Renal pelvis (tissue), 4 donors: ENCODE data around the gene ZMAT5. TPM values are rescaled to one million over a fixed set of nuclear protein-coding genes. Genes with fewer than 3 reads are reported as not detected.
"Not testable (repeated sequence)": the region's sequence is repeated elsewhere in the genome, so short reads cannot be mapped to it uniquely, and the experiment has no call there.

Source experiments
- DNase-seq: peaks from one replicate; pipeline ENCODE4 v3.0.0-alpha.2; 2013
- polyA plus RNA-seq, 3 donors: library from polyadenylated mRNA; unstranded; fragments of 120-200 nt; gene quantifications; one replicate each; pipeline ENCODE4 v1.2.1, GENCODE V29; 2013; ENCODE audit not compliant: insufficient read length in 3 of 3

ZMAT5 gene
- polyA plus RNA-seq, 3 donors: 22.5 to 29.7 (median 27.1) TPM

DNA sequence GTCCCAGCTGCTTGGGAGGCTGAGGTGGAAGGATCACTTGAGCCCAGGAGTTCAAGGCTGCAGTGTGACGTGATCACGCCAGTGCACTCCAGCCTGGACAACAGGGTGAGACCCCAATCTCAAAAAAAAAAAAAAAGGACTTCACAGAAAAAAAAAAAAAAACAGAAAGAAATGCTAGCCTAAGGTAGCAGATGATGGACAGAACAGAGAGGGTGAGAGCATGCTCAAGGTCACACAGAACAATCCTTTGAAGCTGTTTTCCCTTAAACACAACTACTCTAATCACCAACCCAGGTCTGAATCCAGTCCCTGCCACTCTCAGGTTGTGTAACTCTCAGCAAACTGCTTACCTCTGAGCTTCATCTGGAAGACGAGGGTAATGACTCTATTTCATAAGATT, 9.7 kb downstream of the ZMAT5 start:
- DNase-seq: no peak

- no peak for DNase-seq
Observed at GRCh38 chr22:29756341-29756740, 10.5 kb downstream of the ZMAT5 start.

GRCh38 chr22:29755889-29756288, 10.9 kb downstream of the ZMAT5 start:
- DNase-seq: no peak

GRCh38 chr22:29754658-29755395, 12.0 kb downstream of the ZMAT5 start:
- not testable (repeated sequence) for DNase-seq

DNA sequence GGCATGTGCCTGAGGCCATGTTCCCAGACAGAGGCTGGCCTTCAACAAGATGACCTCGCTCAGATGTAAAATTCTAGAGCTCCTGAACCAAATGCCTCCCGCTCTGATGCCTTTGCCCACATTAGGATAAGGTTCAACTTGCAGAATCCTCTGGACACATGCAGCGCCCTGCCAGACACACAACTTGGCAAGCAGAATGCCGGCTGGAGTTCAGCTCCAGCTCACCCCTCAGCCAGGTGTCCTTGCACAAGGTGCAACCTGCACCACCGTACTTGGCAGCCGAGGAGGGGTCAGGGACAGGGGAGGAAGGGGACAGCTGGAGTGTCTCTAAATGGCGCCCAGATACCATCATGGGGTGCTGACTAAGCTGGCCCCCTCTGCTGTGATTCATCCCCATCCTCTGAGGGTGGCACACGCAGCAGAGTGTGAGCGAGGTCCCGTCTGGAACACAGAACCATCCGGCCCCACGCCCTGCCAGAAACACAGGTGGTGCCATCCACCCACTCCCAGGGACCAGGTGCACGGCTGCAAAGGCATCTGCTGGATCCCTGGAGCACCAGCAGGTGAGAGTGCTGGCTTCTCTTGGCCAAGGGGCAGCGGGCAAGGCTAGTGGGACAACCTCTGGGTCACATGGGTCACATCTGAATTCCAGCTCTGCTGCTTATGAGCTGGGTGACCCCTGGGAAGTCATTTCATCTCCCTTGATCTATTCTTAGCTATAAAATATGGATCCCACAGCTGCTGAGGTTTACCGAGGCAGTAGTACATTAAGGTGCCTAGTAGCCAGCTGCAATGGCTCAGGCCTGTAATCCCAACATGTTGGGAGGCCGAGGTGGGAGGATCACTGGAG, 12.8 kb downstream of the ZMAT5 start:
- no peak for DNase-seq

GRCh38 chr22:29751669-29752068, 15.1 kb downstream of the ZMAT5 start:
- DNase-seq: no peak

DNA sequence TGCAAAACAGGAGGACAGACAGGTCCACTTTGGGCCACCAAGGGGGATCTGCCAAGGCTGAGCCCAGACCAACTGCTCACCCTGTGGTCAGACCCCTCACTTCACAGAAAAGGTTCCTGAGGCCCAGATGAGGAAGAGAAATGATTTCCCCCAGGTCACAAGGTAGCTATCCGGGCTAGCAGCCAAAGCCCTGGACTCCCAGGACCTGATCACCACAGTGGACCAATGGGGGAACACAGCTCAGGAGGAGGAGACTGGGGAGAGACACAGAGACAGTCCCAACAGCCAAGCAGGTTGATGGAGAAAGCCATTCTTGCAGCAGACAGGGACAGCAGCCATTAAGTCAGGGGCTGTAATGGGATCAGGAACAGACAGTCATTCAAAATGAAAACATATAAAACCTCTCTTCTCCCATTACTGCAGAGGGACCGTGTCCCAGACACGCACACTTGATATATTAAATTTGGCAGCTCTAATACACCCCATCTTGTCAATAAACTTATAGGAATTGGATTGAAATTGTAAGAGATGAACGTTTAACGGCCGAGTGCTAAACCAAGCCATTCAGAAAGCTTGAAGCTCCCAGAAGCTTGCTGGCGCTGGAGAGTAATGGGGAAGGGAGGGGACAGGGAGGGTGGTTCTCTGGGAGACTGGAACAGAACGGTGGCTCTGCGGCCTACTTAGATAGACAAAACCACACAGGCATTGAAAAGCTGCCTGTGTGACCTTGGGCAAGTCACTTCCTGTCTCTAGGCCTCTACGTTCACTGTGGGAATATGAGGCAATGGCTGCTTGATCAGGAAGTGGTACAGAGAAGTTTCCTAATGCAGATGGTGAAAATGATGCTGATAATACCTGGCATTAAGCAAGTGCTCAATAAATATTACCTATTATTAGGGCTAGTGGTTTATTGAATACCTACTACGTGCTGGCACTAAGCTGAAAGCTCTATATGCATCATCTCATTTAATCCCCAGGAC, 16.0 kb downstream of the ZMAT5 start:
- DNase-seq: no peak

DNA sequence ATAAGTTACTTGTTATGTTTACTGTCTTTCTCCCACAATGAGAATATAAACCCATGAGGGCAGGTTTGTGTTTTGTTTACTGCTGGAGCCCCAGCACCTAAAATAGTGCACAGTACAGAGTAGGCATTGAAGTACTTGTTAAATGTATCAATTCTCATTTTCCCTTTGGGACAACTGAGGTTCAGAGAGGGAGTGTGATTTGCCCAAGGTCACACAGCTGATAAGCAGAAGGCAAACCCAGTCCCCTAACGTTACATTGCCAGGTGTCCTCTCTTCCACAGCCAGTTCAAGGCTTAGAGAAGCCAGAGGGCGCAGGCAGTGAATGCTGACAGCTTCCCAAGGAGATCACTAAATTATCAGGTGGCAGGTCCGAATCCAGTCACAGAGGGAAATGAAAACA, 16.8 kb downstream of the ZMAT5 start:
- DNase-seq: no peak

DNA sequence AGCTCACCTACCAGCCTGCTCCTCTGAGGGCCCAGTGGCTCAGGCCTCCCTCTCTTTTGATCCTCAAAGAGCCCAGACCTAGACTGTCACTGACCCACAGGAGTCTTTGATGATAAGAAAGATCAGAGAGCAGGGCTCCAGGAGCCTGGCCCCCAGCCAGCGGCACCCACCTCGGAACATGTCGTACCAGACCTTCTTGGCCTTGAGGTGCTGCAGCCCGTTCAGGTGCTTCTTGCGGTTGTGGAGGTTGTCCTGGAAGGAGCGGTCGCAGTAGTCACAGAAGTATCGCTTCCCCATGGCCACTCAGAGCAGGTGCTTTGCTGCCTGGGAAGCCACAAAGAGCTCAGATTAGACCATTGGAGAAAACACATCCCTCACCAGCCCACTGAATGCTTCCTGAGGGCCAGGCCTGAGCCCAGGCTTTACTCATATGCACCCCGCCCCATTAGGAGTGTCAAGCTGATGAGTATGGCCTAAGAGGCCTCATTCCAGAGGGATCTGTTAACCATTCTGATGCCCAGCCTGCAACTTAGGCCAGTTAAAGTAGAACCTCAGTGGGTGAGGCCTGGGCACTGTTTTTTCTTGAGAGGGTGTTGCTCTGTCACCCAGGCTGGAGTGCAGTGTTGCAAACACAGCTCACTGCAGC, 18.4 kb downstream of the ZMAT5 start:
- no peak for DNase-seq

DNA sequence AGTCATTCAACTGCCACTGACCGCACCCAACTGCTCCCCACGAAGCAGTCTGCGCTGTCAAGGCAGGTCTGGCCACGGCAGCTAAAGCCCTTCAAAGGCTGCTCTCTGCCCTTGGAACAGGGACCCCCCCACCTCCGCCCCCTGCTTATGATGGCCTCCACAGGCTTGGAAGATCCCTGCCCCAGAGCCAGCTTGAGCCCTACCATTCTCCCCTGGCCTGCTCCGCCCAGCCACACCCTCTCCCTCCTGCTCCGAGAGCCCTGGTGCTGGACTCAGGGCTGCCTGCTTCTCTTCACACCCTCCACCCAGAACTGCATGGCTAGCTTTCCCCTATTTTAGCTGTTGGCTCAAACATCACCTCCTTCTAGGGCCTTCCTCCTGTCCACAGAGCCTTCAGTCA, 19.0 kb downstream of the ZMAT5 start:
- DNase-seq: no peak

DNA sequence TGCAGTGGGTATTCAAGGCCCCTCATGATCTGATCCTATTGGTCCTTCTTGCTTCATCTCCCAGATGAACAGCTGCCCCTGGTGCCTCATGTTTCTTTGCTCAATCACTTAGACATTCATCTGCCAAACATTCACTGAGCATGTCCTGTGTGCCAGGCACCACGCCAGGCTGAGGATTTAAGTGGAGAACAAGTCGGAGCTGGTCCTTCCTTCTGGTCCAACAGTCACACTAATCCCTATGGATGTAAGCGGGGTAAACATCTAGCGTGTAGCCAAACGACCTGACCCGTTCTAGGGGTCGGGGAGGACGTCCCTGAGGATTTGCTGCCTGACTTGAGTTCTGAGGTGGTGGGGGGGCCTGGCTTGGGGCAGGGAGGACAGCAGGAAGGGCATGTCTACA, 21.9 kb downstream of the ZMAT5 start:
- no peak for DNase-seq

GRCh38 chr22:29742326-29742725, 24.5 kb downstream of the ZMAT5 start:
- DNase-seq: no peak

DNA sequence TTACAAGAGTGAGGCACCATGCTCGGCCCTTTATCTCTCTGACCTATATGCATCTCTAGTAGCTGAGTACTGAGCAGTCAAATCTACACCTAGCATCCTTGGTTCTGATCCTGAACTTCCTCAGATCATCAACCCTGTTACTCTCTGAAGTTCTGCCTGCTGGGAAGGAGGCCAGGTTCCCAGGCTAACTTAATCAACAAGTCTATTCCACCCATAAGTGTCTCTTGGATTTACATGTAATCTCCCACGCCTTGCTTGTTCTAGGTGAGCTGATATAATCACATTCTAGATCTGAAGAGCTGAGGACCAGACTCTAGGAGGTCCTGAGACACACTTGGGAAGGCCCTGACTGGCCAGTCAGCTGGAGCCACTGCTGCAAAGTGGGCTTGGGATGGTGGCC, 24.9 kb downstream of the ZMAT5 start:
- DNase-seq: no peak

DNA sequence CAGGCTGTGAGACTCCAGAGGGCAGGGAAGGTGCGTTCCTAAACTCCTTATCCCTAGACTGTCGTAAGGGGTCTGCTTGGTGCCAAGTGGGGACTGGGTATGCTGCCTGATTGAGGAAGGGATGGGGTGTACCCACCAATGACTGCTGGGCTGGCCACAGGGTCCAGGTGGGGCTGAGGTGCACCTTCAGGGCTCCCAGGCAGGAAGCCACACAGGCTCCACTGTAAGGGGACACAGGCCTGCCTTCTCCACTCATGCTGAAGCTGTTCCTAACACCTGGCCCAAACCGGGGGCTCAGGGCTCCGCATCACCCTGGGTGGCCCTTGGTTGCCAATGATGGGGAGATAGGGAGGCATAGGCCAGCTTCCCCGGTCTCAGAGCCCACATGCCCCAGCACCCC, 26.6 kb downstream of the ZMAT5 start:
- no peak for DNase-seq

DNA sequence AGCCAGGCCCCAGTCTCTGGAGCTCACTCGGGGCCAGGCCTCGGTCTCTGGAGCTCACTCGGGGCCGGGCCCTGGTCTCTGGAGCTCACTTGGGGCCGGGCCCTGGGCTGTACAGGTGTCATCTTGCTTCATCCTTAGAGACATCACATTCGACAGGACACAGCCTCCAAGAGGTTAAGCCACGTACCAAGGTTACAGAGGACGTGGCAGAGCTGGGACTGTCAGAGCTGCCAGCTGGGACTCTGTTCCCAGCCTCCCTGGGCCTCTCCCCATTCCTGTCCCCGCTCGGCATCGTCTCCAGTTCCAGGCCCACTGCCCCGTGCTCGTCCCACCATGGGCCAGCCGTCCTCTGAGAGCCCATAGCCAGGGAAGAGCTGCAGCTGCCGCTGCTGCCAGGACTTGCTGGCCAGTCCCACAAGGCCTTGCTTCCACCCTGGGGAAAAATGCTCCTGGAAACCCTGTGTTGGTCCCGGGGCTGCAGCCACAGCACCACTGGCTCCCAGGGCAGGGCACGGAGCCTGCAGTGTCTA, 27.4 kb downstream of the ZMAT5 start:
- no peak for DNase-seq

GRCh38 chr22:29738118-29738815, 28.5 kb downstream of the ZMAT5 start:
- no peak for DNase-seq

GRCh38 chr22:29737251-29738117, 29.3 kb downstream of the ZMAT5 start:
- DNase-seq: no peak

DNA sequence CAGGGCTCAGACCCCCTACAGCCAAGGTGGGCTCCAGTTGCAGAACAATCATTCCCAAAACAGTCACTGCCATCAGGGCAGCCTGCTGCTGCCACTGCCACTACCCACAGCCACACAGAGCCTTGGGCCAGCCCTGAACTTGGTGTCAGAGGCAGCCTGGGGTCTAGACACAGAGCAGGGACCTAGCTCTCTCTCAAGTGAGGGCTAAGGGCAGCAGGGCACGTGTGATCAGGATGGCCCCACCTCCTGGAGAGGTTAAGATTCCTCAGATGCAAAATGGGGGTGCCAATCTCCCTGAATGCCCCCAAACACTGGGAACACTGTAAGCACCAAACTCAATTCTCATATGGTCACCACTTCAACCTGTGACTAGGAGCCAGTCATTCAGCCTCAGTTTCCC, 31.4 kb downstream of the ZMAT5 start:
- DNase-seq: no peak

DNA sequence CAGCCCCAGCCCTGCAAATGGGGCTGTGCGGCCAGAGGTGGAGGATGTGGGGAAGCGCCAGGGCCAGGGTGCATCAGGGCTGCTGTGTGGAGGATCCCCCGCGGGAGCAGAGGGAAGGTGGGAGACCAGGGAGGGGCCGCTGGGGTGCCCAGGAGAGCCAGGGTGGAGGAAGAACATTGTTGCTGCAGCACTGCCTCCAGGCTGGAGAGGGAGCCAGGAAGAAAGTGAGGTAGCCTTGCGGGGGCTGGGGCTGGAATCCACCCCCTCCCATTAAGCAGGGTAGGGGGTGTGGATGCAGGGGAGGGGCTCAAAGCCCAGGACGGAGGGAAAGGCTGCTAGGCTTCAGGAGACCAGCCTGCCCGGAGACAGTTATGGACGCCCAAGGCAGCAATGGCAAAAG, 32.0 kb downstream of the ZMAT5 start:
- no peak for DNase-seq

GRCh38 chr22:29734406-29734805, 32.4 kb downstream of the ZMAT5 start:
- no peak for DNase-seq
